GM10847 (cell line): Measurements from ENCODE around the gene PROM2.

ENCODE experiments used
- POLR2A ChIP-seq: IDR thresholded peaks from 2 replicates; pipeline ENCODE4 v1.6.1; 2011; ENCODE audit not compliant: insufficient read length; ENCODE audit errors: extremely low read depth

Gene PROM2

GRCh38 chr2:95274291-95275150, at the start of gene PROM2:
TSS of gene PROM2 (plus strand) at chr2:95274449. CDS start at chr2:95274586, 137 bp downstream.
- no peak for TF ChIP-seq POLR2A

GRCh38 chr2:95225658-95226057, 48.6 kb upstream of the PROM2 start:
- TF ChIP-seq POLR2A: no peak

- TF ChIP-seq POLR2A: no peak
These were observed 42.5 kb upstream of the PROM2 start for GRCh38 chr2:95231723-95232122.

GRCh38 chr2:95232232-95232631, 42.0 kb upstream of the PROM2 start:
- TF ChIP-seq POLR2A: no peak

- TF ChIP-seq POLR2A: no peak
These were observed 39.9 kb upstream of the PROM2 start for GRCh38 chr2:95234286-95234785.

- TF ChIP-seq POLR2A: no peak
These were observed 39.4 kb upstream of the PROM2 start for GRCh38 chr2:95234816-95235215.

GRCh38 chr2:95238131-95238530, 36.1 kb upstream of the PROM2 start:
- no peak for TF ChIP-seq POLR2A

GRCh38 chr2:95240091-95240490, 34.2 kb upstream of the PROM2 start:
- no peak for TF ChIP-seq POLR2A

- TF ChIP-seq POLR2A: no peak
These were observed 33.7 kb upstream of the PROM2 start for GRCh38 chr2:95240556-95240955.

- TF ChIP-seq POLR2A: no peak
These were observed 16.0 kb upstream of the PROM2 start for GRCh38 chr2:95258271-95258670.

GRCh38 chr2:95260028-95261023, 13.9 kb upstream of the PROM2 start:
- TF ChIP-seq POLR2A: no peak

GRCh38 chr2:95261602-95262001, 12.6 kb upstream of the PROM2 start:
- no peak for TF ChIP-seq POLR2A

GRCh38 chr2:95262896-95263542, 11.2 kb upstream of the PROM2 start:
- no peak for TF ChIP-seq POLR2A

- TF ChIP-seq POLR2A: no peak
These were observed 9.6 kb upstream of the PROM2 start for GRCh38 chr2:95264624-95265023.

- no peak for TF ChIP-seq POLR2A
These were observed 9.1 kb upstream of the PROM2 start for GRCh38 chr2:95265182-95265581.
